Activated B cell treated with CpG ODN at 0.5 μM for 24 hours (primary cell): ENCODE results near the gene KLC1. TPM values are rescaled to one million over a fixed set of nuclear protein-coding genes. Genes with fewer than 3 reads are reported as not detected.

Source experiments
- ATAC-seq: fragments of 200-7000 bp; cut with Tn5 transposase; one replicate; pipeline ENCODE4 v1.10.0; 2021; ENCODE audit warnings: low read depth, mild to moderate bottlenecking, moderate library complexity
- CTCF ChIA-PET: fragments of 350-600 bp; sonication (Branson Sonifier 250); formaldehyde crosslinking; loops from one replicate; lab custom pipeline; 2021; ENCODE audit warnings: antibody characterized with exemption; lab: Charles Lee
- POLR2A ChIA-PET: fragments of 350-600 bp; sonication (Branson Sonifier 250); formaldehyde crosslinking; loops from one replicate; lab custom pipeline; 2021; ENCODE audit warnings: antibody characterized with exemption; lab: Charles Lee
- DNase-seq: peaks from one replicate; pipeline ENCODE4 v3.0.0; 2022
- H3K27ac Mint-ChIP-seq: one replicate; pipeline ENCODE4 v1.8.0; 2020; ENCODE audit warnings: mixed read lengths
- H3K27me3 Mint-ChIP-seq: one replicate; pipeline ENCODE4 v1.8.0; 2021; ENCODE audit warnings: mixed read lengths
- H3K36me3 Mint-ChIP-seq: one replicate; pipeline ENCODE4 v1.8.0; 2021; ENCODE audit warnings: low read depth, mixed read lengths
- H3K4me1 Mint-ChIP-seq: one replicate; pipeline ENCODE4 v1.8.0; 2021; ENCODE audit warnings: mixed read lengths
- H3K4me3 Mint-ChIP-seq: one replicate; pipeline ENCODE4 v1.8.0; 2020; ENCODE audit warnings: mild to moderate bottlenecking, mixed read lengths
- H3K9me3 Mint-ChIP-seq: one replicate; pipeline ENCODE4 v1.8.0; 2020; ENCODE audit warnings: mixed read lengths
- intact Hi-C: fragments of 100-400 bp; cut with micrococcal nuclease; formaldehyde crosslinking; loops from one replicate; pipeline ENCODE4 v1.15.1; 2024
- total RNA-seq: library from RNA; stranded (reverse); gene quantifications from 2 replicates; pipeline ENCODE4 v1.2.3, GENCODE V29; 2022
- TF ChIP-seq, protein P1 (sequence below): fragments of 200-600 bp; IDR thresholded peaks from one replicate; pipeline ENCODE4 v1.8.0; 2022; ENCODE audit warnings: antibody characterized with exemption, mild to moderate bottlenecking

The KLC1 gene
- total RNA-seq, 1 donor from 2014 or later = 153 TPM

DNA sequence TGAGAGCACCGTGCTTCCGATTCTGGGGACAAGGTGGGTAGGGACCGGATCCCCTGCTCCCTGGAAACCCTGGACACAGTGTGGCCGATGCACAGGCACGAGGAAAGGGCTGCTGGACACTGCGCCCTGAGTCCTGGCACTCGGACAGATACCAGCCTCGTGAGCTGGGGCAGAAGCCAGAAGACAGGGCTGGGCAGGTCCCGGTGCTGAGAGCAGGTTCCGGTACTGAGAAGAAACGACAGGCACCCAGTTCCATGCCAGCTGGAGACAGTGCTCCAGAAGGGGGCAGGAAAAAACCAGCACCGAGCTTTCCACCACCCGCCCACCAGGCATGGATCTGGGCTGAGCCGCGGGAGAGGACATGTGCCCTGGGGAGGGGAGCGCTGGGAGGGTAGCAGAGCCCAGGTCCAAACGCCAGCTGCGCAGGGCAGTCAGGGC is 79.8 kb downstream of the KLC1 start:
- Mint-ChIP-seq H3K27me3 (no peaks in the 10 kb centered on the region), H3K4me1 (peaks cover 5% of the 10 kb centered on the region), H3K36me3 (peaks cover 36% of the 10 kb centered on the region), H3K4me3 (no peak overlapping the region), H3K9me3 (no peaks in the 10 kb centered on the region), H3K27ac (no peak overlapping the region)
- CTCF ChIA-PET = no interaction called here
- TF ChIP-seq, protein P1, sequence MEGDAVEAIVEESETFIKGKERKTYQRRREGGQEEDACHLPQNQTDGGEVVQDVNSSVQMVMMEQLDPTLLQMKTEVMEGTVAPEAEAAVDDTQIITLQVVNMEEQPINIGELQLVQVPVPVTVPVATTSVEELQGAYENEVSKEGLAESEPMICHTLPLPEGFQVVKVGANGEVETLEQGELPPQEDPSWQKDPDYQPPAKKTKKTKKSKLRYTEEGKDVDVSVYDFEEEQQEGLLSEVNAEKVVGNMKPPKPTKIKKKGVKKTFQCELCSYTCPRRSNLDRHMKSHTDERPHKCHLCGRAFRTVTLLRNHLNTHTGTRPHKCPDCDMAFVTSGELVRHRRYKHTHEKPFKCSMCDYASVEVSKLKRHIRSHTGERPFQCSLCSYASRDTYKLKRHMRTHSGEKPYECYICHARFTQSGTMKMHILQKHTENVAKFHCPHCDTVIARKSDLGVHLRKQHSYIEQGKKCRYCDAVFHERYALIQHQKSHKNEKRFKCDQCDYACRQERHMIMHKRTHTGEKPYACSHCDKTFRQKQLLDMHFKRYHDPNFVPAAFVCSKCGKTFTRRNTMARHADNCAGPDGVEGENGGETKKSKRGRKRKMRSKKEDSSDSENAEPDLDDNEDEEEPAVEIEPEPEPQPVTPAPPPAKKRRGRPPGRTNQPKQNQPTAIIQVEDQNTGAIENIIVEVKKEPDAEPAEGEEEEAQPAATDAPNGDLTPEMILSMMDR = no peak
- intact Hi-C loops = no loop called here
- DNase-seq (no peak), ATAC-seq (no peak)
- POLR2A ChIA-PET = no interaction called here

DNA sequence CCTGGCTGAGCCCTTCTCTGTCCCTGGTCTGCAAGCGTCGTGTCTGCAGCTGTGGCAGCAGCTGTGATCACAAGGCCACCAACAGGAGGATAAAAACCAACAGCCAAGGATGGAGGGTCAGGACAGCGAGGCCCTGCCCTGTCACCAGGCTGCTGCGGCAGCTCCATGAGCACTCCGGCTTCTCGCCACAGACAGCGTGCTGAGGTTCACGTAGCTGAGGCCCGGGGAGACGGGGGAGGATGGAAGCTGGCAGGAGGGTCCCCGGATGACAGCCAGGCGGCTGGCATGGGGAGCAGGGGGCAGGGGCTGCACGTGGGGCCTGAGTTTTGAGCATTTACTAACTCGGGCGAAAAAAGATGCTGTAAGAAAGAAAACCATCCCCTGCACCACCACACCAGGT is 80.8 kb downstream of the KLC1 start:
- no peaks in the 10 kb centered on the region for H3K27me3 Mint-ChIP-seq
- TF ChIP-seq, protein P1 = no peak
- H3K36me3 Mint-ChIP-seq = peaks cover 29% of the 10 kb centered on the region
- H3K9me3 Mint-ChIP-seq = no peaks in the 10 kb centered on the region
- no peak overlapping the region for H3K27ac Mint-ChIP-seq
- ChIA-PET POLR2A (interaction anchor here (0.6 kb wide), 1 partner anchor 129 kb away, joined by 4 read pairs; no protein-coding TSS in a partner anchor), CTCF (no interaction called here)
- ATAC-seq (no peak), DNase-seq (no peak)
- H3K4me3 Mint-ChIP-seq = no peak overlapping the region
- intact Hi-C loops = loop anchor here (10.0 kb wide), 1 partner anchor 375 kb away; the partner anchor contains the start of gene EIF5
- peaks cover 11% of the 10 kb centered on the region for H3K4me1 Mint-ChIP-seq

DNA sequence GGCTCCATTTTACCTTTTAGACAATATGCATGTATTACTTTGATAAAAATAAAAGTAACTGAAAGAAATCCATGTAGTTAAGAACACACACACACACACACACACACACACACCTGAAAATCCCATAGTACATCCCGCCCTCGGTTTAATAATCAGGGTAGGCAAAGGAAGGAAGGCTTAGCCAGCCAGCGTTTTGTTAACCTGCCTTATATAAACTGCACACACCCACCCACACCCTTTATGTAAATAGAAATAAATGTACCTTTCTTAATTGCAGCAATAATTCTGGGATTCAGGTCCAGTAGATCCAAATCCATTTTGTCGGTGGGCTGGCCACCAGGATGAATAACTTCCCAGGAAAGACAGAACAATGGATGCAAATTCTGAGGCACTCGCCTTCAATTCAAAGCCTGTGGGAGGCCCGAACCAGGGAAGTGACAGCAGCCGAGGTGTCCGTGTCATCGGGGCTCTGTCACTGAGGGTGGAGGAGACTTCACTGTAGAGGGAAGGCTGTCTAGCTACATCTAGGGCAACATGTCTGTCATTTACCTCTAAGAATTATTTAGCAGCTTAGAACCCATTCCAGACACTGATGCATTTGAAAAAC is 81.9 kb downstream of the KLC1 start:
- ChIA-PET POLR2A (no interaction called here), CTCF (no interaction called here)
- Mint-ChIP-seq H3K36me3 (peaks cover 27% of the 10 kb centered on the region), H3K4me1 (peaks cover 14% of the 10 kb centered on the region), H3K27me3 (no peaks in the 10 kb centered on the region), H3K9me3 (no peaks in the 10 kb centered on the region), H3K4me3 (no peak overlapping the region), H3K27ac (no peak overlapping the region)
- DNase-seq (no peak), ATAC-seq (no peak)
- TF ChIP-seq, protein P1 = no peak
- intact Hi-C loops = loop anchor here (10.0 kb wide), 1 partner anchor 376 kb away; the partner anchor contains the start of gene EIF5

DNA sequence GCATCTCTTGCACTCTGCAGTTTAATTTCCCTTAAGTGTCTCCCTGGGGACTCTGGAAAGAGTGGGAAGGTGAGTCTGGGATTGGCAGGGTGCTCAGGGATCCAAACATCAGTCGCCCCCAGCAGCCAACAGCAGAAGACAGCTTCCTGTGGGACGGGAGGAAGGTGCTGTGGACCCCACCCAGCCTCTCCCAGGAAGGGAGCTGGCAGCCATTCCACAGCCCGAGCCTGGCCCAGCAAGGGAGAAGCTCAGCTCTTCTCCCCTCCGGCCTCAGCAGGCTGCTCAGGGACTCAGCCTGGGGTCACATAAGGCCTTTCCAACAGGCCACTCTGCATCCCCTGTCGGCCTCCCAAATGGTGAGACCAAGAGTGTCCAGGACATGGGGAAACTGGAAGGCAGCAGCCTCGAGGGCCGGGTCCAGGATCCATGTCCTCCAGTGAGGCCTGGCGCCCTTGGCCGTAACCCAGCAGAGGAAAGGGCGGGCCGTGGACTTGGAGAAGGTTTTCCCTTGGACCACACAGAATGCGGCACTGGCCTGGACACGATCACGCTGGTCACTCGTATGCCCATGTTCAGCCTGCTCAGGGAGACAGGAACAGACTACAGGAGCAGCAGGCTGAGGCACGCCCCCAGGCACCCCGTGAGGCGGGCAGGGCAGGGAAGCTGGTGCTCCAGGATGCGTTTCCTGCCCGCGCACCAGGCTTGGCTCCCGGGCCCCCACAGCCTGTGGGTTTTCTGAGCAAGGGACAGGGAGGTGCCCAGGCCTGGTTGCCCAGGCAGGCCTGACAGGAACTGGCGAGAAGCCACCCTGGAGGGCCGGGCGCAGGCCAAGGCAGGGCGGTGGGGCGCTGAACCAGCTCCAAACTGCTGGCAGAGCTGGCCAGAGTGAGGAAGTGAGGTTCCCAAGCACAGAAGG is 82.8 kb downstream of the KLC1 start:
- peaks cover 18% of the 10 kb centered on the region for H3K4me1 Mint-ChIP-seq
- TF ChIP-seq, protein P1 = no peak
- DNase-seq (no peak), ATAC-seq (no peak)
- intact Hi-C loops = loop anchor here (10.0 kb wide), 1 partner anchor 377 kb away; the partner anchor contains the start of gene EIF5
- no peak overlapping the region for H3K4me3 Mint-ChIP-seq
- H3K27me3 Mint-ChIP-seq = no peaks in the 10 kb centered on the region
- ChIA-PET CTCF (no interaction called here), POLR2A (no interaction called here)
- H3K27ac Mint-ChIP-seq = no peak overlapping the region
- peaks cover 25% of the 10 kb centered on the region for H3K36me3 Mint-ChIP-seq
- H3K9me3 Mint-ChIP-seq = no peaks in the 10 kb centered on the region
